Measurements from ENCODE around the gene KCNH8. TPM values are rescaled to one million over a fixed set of nuclear protein-coding genes. Genes with fewer than 3 reads are reported as not detected.

KCNH8 gene
- total and polyA plus RNA-seq, 5 donors, result 0.11 to 0.31 (median 0.14) TPM

DNA sequence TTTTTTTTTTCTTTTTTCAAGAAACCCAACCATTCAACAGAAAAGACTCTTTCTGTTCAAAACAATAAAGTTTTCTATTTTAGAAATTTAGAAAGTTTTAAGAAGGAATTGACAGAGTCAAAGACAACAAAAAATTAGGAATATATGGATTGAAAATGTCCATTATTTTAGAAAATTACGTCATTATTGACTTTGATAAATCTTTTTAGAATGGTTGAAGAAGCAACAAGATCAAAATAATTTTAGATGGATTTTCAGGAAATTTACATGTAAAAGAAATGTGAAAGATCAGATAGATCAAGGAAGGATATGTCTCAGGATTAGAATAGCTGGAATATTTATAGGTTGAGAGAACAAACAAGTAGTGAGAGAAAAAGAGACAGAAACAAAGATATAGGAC is 8.4 kb upstream of the KCNH8 start:
- Histone ChIP-seq H3K9me3 (ENCODE audit: control insufficient read depth, low read length) (peaks cover under 1% of the 10 kb centered on the region), H3K27ac (ENCODE audit: low read length) (no peak overlapping the region), H3K4me1 (ENCODE audit: control insufficient read depth, insufficient read depth, low read length) (no peaks in the 10 kb centered on the region), H3K4me3 (ENCODE audit: low read length) (no peak overlapping the region), H3K27me3 (ENCODE audit: control insufficient read depth, insufficient read depth) (no peaks in the 10 kb centered on the region)
- intact Hi-C loops (cut with DNase I), result no loop called here
- ATAC-seq, result no peak
- no peak for DNase-seq
- 68% methylated on average over 1 of the region's 1 CpG for WGBS

DNA sequence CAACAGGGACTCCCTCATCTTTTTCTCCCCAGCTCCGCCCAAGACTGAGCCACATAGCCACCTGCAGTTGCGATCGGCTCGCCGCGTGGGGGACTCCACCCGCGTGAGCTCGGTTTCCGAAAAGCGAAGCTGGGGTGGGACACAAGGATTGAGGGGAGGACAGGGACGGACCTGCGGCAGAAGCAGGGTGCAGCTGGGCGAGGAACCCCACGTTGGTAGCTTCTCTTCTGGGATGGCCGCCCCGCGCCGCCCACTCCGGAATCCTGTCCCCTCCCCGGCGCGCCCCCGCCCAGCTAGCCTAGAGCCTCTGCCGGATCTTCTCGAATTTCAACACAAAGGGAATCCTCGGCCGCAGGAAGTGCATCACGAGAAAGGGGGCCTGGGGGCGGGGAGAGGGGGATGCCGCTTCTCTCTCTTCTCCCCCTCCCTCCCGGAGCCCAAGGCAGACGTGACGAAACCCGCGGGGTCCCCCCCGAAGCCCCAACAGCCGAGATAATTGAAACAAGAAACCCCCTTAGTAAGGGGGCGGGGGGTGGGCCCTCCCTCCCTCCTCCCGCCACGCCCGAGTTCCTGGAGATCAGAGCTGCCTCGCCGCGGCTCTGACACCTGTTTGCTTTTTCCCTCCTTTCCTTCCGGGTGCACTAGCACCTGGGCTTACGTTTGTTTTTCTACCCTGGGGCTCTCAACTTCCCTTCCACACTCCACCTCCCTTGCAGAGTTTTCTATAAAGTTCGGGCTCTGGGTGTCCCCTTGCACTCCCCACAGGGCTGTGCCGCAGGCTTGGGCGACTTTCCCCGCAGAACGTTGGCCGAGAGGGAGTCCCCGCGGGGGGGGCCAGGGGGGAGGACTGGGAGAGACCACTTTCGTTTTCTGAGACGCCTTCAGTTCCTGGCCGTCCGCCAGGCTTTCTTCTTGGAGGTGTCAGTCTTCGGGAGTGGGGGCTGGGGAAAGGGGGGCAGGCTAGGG is 1.3 kb upstream of the KCNH8 start:
- no peak overlapping the region for H3K27ac ChIP-seq (ENCODE audit: low read length)
- WGBS, result under 1% methylated on average over 60 of the region's 60 CpGs
- H3K4me1 ChIP-seq (ENCODE audit: control insufficient read depth, insufficient read depth, low read length), result peaks cover 6% of the 10 kb centered on the region
- H3K9me3 ChIP-seq (ENCODE audit: control insufficient read depth, low read length), result peaks cover 1% of the 10 kb centered on the region
- peak; percentile 89 to 96 for ATAC-seq
- intact Hi-C loops (cut with DNase I), result no loop called here
- H3K4me3 ChIP-seq (ENCODE audit: low read length), result peak overlapping the region; percentile 92
- H3K27me3 ChIP-seq (ENCODE audit: control insufficient read depth, insufficient read depth), result no peaks in the 10 kb centered on the region
- peak; percentile 63 to 85 (median 82) for DNase-seq

DNA sequence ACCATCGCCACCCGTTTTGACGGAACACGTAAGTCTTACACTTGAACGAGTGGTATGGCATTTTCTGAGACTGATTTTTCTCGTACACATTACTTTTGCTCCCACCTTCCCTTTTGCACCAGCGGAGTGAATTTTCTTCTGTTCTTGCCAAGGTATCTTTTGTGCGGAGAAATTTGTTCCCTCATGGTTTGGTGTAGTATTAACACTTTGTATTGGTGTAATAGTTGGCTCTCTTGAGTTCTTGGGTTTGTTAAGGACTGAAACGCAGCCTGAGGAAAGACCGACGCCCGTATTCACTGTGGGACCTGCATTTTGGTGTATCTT is 420 bp downstream of the KCNH8 start:
- no peak overlapping the region for H3K4me3 ChIP-seq (ENCODE audit: low read length)
- ATAC-seq, result no peak
- no peak overlapping the region for H3K27ac ChIP-seq (ENCODE audit: low read length)
- 3% methylated on average over 12 of the region's 12 CpGs for WGBS
- H3K9me3 ChIP-seq (ENCODE audit: control insufficient read depth, low read length), result peaks cover 1% of the 10 kb centered on the region
- DNase-seq, result no peak
- intact Hi-C loops (cut with DNase I), result no loop called here
- no peaks in the 10 kb centered on the region for H3K27me3 ChIP-seq (ENCODE audit: control insufficient read depth, insufficient read depth)
- peaks cover 6% of the 10 kb centered on the region for H3K4me1 ChIP-seq (ENCODE audit: control insufficient read depth, insufficient read depth, low read length)

- Histone ChIP-seq H3K27me3 (ENCODE audit: control insufficient read depth, insufficient read depth) (no peaks in the 10 kb centered on the region), H3K9me3 (ENCODE audit: control insufficient read depth, low read length) (peaks cover 1% of the 10 kb centered on the region), H3K27ac (ENCODE audit: low read length) (no peak overlapping the region), H3K4me3 (ENCODE audit: low read length) (no peak overlapping the region), H3K4me1 (ENCODE audit: control insufficient read depth, insufficient read depth, low read length) (peaks cover 6% of the 10 kb centered on the region)
- no peak for ATAC-seq
- 3% methylated on average over 6 of the region's 6 CpGs for WGBS
- DNase-seq, result no peak
- intact Hi-C loops (cut with DNase I), result no loop called here
Measured at GRCh38 chr3:19149368-19149767, 1.1 kb downstream of the KCNH8 start.

- 83% methylated on average over 1 of the region's 1 CpG for WGBS
- intact Hi-C loops (cut with DNase I), result no loop called here
- no peak for ATAC-seq
Measured at GRCh38 chr3:19151171-19151570, 2.9 kb downstream of the KCNH8 start.

GRCh38 chr3:19154693-19155250 is 6.5 kb downstream of the KCNH8 start:
- DNase-seq (no peak), ATAC-seq (no peak)
- no peaks in the 10 kb centered on the region for H3K27me3 ChIP-seq (ENCODE audit: control insufficient read depth, insufficient read depth)
- no peak overlapping the region for H3K4me3 ChIP-seq (ENCODE audit: low read length)
- no peak overlapping the region for H3K27ac ChIP-seq (ENCODE audit: low read length)
- H3K4me1 ChIP-seq (ENCODE audit: control insufficient read depth, insufficient read depth, low read length), result no peaks in the 10 kb centered on the region
- intact Hi-C loops (cut with DNase I), result no loop called here
- H3K9me3 ChIP-seq (ENCODE audit: control insufficient read depth, low read length), result no peaks in the 10 kb centered on the region
- WGBS, result 75% methylated on average over 3 of the region's 3 CpGs

More at GRCh38 chr3:19151171-19151570, 2.9 kb downstream of the KCNH8 start:
- H3K27ac ChIP-seq (ENCODE audit: low read length), result no peak overlapping the region
- peaks cover 6% of the 10 kb centered on the region for H3K4me1 ChIP-seq (ENCODE audit: control insufficient read depth, insufficient read depth, low read length)
- DNase-seq, result no peak
- no peaks in the 10 kb centered on the region for H3K27me3 ChIP-seq (ENCODE audit: control insufficient read depth, insufficient read depth)
- no peaks in the 10 kb centered on the region for H3K9me3 ChIP-seq (ENCODE audit: control insufficient read depth, low read length)
- no peak overlapping the region for H3K4me3 ChIP-seq (ENCODE audit: low read length)

DNA sequence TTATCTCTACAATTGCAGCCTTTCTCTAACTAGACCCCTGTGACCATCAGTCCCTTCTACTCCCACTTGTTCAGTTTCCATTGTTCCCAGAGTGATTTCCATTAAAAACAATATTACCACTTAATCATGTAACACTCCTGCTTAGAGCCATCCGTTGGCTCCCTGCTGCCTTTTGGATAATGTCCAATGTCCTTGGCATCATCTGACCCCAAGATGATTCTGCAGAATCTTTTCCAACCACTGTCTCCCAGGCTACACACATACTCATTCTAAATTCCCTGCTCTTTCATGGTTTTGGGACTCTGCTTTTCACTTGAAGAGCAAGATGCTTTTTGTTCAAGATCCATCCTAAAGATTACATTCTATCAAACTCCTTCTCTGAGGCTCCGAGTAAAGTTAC is 7.1 kb downstream of the KCNH8 start:
- no peaks in the 10 kb centered on the region for H3K9me3 ChIP-seq (ENCODE audit: control insufficient read depth, low read length)
- DNase-seq, result no peak
- no peak overlapping the region for H3K4me3 ChIP-seq (ENCODE audit: low read length)
- ATAC-seq, result no peak
- H3K27ac ChIP-seq (ENCODE audit: low read length), result no peak overlapping the region
- H3K27me3 ChIP-seq (ENCODE audit: control insufficient read depth, insufficient read depth), result no peaks in the 10 kb centered on the region
- intact Hi-C loops (cut with DNase I), result no loop called here
- 51% methylated on average over 2 of the region's 2 CpGs for WGBS
- no peaks in the 10 kb centered on the region for H3K4me1 ChIP-seq (ENCODE audit: control insufficient read depth, insufficient read depth, low read length)

- no peaks in the 10 kb centered on the region for H3K9me3 ChIP-seq (ENCODE audit: control insufficient read depth, low read length)
Measured at GRCh38 chr3:19159966-19160635, 11.8 kb downstream of the KCNH8 start.

GRCh38 chr3:19165654-19166053 is 17.3 kb downstream of the KCNH8 start:
- H3K27me3 ChIP-seq (ENCODE audit: control insufficient read depth, insufficient read depth), result no peaks in the 10 kb centered on the region
- H3K4me3 ChIP-seq (ENCODE audit: low read length), result no peak overlapping the region
- H3K27ac ChIP-seq (ENCODE audit: low read length), result no peak overlapping the region
- H3K4me1 ChIP-seq (ENCODE audit: control insufficient read depth, insufficient read depth, low read length), result no peaks in the 10 kb centered on the region
- no peaks in the 10 kb centered on the region for H3K9me3 ChIP-seq (ENCODE audit: control insufficient read depth, low read length)
- WGBS, result 56% methylated on average over 2 of the region's 2 CpGs
- intact Hi-C loops (cut with DNase I), result no loop called here
- ATAC-seq, result no peak
- no peak for DNase-seq

More at GRCh38 chr3:19159966-19160635, 11.8 kb downstream of the KCNH8 start:
- no peak for DNase-seq
- H3K4me3 ChIP-seq (ENCODE audit: low read length), result no peak overlapping the region
- 64% methylated on average over 2 of the region's 2 CpGs for WGBS
- intact Hi-C loops (cut with DNase I), result no loop called here
- no peak for ATAC-seq
- H3K27me3 ChIP-seq (ENCODE audit: control insufficient read depth, insufficient read depth), result no peaks in the 10 kb centered on the region
- no peaks in the 10 kb centered on the region for H3K4me1 ChIP-seq (ENCODE audit: control insufficient read depth, insufficient read depth, low read length)
- no peak overlapping the region for H3K27ac ChIP-seq (ENCODE audit: low read length)

GRCh38 chr3:19171794-19172193 is 23.5 kb downstream of the KCNH8 start:
- no peak for DNase-seq
- WGBS, result 46% methylated on average over 2 of the region's 2 CpGs
- Histone ChIP-seq H3K27me3 (ENCODE audit: control insufficient read depth, insufficient read depth) (no peaks in the 10 kb centered on the region), H3K4me1 (ENCODE audit: control insufficient read depth, insufficient read depth, low read length) (no peaks in the 10 kb centered on the region), H3K27ac (ENCODE audit: low read length) (no peak overlapping the region), H3K9me3 (ENCODE audit: control insufficient read depth, low read length) (no peaks in the 10 kb centered on the region), H3K4me3 (ENCODE audit: low read length) (no peak overlapping the region)
- no peak for ATAC-seq
- intact Hi-C loops (cut with DNase I), result no loop called here

DNA sequence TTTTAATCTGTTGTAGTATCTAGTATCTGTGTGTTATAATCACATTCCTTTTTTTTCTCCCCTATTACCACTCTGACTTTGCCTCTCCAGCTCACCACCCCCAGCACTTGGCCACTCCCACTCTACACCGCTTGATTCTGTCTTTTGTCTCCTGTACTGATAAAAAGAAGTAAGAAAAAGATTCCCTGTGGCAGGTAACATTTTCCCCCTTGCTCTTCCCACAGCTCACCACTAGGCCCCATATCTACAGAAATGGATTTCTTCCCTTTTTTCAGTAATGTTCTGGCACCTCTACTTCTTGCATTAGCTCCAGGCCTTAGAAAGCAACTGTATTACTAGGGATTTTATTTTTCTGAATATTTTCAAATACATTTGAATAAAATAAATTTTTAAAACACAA is 25.6 kb downstream of the KCNH8 start:
- no peaks in the 10 kb centered on the region for H3K27me3 ChIP-seq (ENCODE audit: control insufficient read depth, insufficient read depth)
- no peak overlapping the region for H3K4me3 ChIP-seq (ENCODE audit: low read length)
- no peaks in the 10 kb centered on the region for H3K4me1 ChIP-seq (ENCODE audit: control insufficient read depth, insufficient read depth, low read length)
- intact Hi-C loops (cut with DNase I), result no loop called here
- ATAC-seq (no peak), DNase-seq (no peak)
- no peaks in the 10 kb centered on the region for H3K9me3 ChIP-seq (ENCODE audit: control insufficient read depth, low read length)
- no peak overlapping the region for H3K27ac ChIP-seq (ENCODE audit: low read length)
- WGBS, result 36% methylated on average over 1 of the region's 1 CpG
